HG02885 (cell line): Measurements from ENCODE around the gene DCUN1D4.

Experiments used
- ATAC-seq: cut with Tn5 transposase; IDR thresholded peaks from one replicate; pipeline ENCODE4 v1.9.1; 2021; ENCODE audit warnings: mild to moderate bottlenecking; ENCODE audit not compliant: unreplicated experiment, poor library complexity

The DCUN1D4 gene

GRCh38 chr4:51958199-51958968, 115.4 kb downstream of the DCUN1D4 start:
- ATAC-seq: no peak

GRCh38 chr4:51960486-51960885, 117.5 kb downstream of the DCUN1D4 start:
- ATAC-seq: no peak

- no peak for ATAC-seq
These were observed 121.0 kb downstream of the DCUN1D4 start for GRCh38 chr4:51963841-51964517.

- ATAC-seq: no peak
These were observed 122.9 kb downstream of the DCUN1D4 start for GRCh38 chr4:51965862-51966261.
